ENCODE data around the gene GRID1.

GRID1 gene
- total RNA-seq: 0 to 0.27 reads per million in 2 donors

DNA sequence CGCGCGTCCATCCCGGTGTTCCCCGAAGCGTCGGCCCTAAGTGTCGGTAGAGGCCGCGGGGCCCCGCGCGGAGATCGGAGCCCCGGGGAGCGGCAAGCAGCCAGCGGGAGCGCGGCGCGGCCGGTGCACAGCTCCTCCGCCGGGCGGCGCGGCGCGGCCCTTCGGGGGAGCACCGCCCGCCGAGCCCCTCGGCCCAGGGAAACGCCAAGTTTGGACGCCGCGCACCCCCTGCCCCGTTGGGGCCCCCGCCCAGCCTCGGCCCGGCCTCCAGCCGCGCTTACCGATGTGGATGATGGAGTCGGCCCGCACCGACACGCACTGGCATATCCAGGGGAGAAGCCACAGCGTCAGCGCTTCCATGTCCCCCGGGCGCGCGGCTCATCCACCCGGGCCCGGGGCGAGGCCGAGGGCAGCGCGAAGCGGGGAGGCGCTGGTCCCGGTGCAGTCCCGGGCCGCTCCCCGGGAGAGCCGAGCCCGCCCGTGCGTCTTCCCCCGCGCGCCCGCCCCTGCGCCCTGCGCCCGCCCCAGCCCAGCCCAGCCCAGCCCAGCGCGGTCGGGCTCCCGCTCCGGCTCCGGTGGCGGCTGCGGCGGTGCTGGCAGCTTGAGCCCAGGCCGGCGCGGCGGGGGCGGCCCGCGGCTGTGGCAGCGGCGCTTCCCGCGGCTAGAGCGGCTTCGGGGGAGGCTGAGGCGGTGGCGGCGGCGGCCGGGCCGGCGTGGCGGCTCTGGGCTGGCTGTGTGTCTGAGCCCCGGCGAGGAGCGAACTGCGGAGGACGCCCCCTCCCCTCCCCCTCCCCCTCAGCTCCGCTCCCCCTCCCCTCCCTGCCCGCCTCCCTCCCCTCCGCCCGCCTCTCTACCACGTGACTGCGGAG is at the start of gene GRID1:
GRID1 (minus strand) TSS at position 763 of the 869 bp plus-strand sequence.
- no peak for DNase-seq

DNA sequence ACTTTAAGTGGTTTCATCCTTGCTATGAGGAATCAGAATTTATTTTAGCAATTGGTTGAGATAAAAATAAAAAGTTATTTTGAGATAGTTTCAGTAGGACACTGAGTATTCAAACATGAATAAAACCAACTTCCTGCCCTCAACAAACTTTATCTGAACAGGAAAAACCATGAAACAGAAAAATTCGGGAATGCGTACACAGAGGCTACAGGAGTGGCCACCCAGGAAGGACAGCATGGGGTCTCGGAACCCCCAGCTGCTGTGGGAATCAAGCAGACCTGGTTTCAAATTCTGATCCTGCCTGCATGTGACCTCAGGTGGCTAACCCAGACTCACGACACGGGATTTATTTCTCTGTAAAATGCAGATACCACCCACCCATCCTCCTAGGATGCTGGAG is 49.0 kb upstream of the GRID1 start:
- no peak for DNase-seq

DNA sequence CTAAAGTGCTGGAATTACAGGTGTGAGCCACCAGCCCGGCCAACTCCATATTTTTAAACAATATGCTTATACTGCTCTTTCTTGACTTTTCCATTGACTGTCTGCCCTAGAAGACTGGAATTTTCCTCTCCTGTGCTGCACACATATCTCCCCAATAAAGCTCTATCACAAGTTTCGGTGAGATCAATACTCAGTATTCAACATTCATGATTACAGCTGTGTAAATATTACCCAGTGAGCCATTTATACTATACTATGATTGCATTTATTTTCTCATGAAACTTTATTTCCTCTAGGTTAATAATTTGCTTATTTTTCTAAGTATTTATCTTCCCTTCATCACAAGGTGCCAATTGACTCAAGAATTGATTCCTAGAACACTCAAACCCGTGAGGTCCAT is 48.5 kb upstream of the GRID1 start:
- DNase-seq: no peak

DNA sequence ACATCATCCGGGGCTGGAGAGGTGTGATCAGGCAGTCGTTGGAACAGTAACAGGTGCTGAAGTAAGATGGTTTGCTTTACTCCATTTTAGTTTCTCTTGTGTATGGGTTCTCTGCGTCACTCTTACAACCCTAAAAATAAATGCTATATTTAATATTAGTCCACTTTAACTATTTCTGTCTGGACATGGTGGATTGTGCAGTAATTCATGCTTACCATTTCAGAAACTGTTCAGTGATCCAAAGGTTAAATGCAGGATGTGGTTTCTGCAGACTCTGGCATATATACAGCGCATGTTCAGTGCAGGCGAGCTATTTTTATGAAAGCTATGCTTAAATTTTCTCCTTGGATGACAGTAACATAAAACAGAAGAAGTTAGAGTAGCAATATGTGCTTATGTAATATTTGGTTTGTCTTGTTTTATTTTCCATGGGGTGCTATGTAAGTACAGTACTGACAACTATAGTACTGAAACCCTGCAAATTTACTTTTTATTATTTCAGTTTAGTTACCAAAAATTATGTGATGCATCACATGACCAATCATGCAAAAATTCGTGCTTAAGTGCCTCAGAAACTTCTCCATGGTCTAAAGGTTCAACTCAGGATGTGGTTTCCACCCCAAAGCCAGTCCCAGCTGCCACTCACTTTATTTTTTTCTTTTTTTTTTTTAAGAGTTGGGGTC is 46.6 kb upstream of the GRID1 start:
- DNase-seq: peak in 1 of 5 experiments; percentile 84

DNA sequence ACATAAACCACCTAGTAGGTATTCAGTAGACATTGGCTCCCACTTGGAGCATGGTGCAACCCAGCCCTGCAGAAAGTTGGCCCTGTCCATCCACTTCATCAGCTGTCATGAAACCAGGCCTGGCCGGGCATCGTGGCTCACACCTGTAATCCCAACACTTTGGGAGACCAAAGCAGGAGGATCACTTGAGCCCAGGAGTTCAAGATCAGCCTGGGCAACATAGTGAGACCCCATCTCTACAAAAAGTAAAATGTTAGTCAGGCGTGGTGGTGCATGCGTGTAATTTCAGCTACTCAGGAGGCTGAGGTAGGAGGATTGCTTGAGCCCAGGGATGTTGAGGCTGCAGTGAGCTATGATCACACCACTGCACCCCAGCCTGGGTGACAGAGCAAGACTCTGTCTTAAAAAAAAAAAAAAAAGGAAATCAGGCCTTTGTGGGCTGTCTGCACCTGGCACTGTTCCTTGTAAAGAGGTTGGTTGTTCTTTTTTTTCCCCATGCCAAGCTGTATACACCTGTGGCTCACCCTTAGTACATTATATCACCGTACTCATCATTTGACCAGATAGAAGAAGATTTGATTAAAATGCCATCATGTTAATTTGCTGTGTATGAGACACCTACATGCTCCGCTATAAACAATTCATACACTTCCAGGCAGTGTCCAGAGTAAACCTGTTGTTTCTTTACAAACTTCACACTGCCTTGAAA is 45.4 kb upstream of the GRID1 start:
- peak in 1 of 5 experiments; percentile 21 for DNase-seq

DNA sequence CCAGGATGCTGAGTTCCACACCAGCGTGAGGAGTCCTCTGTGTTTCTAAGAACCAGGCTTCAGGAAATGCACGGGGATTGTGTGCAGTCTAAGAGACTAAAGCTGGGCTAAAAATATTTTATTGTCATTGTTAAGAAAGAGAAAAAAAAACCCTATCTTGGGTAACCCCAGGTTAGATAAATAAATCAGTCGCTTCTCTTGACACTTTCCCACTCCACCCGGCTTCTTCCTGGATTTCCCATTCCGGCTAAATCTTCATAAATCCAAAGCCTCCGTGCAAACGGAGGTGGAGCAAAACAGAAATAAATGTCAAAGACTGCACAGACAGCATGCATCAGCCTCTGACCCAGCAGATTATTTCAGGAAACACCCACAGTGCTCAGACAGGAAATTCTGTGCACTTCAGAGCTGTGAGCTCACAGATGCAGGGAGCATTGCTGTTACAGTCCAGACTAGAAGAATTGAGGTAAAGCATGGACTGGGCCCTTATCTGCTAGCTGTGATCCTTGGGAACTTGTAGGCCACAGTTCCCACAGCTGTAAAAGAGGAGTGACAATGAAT is 44.8 kb upstream of the GRID1 start:
- peak in 1 of 5 experiments; percentile 77 for DNase-seq

DNA sequence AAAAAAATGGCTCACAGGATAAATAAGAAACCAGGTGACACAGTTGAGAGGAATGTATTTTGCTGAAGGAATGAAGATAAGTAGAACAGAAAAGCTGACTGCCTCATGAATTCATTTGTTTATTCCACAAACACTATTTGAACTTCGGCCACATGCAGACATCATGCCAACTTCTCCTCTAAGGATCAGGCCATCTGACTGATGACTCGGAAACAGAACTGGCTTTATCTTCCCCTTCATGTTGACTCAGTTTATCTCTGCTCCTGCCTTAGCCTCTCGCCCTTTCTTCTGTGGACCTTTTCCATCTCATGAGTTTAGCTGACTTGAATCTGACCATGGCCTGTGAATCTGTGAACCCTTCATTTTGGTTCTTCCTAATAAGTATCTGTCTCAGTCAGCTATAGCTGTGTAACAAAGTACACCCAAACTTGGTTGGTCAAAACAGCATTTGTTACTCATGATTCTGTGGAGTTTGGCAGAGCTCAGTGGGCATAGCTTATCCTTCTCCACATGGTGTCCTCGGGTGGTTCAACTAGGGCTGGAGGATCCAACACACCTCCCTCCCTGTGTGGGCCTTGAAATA is 44.0 kb upstream of the GRID1 start:
- DNase-seq: no peak

DNA sequence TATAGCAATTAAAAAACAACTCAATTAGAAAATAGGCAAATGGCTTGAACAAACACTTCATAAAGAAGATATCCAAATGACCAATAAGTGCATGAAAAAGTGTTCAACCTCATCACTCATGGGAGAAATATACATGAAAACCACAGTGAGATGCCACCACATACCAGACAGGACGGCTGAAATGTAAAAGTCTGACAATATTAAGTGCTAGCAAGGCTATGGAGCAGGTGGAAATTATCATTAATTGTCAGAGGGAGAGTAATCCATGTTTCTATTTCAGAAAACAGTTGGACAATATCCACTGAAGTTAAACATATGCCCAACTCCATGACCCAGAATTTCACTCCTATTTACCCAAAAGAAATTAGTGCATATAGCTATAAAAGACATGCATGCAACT is 42.6 kb upstream of the GRID1 start:
- DNase-seq: no peak

DNA sequence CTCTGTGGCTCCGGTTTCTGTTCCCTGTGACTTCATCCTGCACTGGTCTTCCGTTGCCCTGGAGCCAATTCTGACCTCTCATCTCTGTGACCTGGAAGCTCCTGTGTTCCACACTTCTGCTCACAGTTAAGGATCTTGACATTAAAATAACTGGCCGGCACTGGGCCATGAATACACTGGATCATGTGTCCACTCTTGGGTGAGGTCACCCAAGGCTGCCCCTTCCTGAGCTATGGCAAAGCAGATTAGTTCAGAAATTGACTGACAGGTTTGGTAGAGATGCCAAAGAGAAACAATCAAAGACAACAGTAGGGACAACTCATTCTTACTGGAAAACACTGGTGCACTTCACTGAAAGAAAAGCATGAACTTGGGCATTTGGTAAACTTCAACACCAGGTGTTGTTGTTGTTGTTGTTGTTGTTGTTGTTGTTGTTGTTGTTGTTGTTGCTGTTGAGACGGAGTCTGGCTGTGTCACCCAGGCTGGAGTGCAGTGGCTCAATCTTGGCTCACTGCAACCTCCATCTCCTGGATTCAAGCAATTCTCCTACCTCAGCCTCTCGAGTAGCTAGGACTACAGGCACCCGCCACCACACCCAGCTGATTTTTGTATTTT is 36.7 kb upstream of the GRID1 start:
- no peak for DNase-seq

DNA sequence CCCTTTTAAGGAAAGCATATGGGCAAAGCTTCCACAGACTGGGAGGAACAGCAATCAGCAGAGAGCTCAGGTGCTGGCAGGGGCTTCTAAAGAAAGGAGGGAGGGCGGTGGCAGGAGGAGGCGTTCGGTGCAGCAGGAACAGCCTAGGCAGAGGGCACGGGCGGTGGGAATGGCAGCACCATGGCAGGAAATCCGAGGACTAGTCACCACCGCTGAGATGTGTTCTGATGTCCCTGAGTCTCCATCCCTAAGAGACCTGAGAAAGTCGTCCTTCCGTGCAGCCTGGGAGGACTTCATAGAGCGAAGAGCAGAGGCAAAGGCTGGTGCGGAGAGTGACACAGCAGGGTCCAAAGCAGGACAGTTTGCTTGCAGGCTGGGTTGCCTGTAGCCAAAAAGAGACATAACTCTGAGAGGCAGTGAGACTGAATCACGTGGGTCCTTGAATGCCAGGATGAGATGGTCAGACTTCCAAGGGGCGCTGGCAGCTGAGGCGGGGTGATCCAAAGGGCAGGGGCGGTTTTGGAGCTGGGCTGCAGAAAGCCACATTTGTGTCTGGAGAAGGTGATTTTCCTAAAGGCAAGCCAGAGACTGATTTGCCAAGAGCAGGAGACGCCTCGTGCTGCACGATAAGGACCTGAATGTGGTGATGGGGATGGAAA is 35.8 kb upstream of the GRID1 start:
- no peak for DNase-seq

DNA sequence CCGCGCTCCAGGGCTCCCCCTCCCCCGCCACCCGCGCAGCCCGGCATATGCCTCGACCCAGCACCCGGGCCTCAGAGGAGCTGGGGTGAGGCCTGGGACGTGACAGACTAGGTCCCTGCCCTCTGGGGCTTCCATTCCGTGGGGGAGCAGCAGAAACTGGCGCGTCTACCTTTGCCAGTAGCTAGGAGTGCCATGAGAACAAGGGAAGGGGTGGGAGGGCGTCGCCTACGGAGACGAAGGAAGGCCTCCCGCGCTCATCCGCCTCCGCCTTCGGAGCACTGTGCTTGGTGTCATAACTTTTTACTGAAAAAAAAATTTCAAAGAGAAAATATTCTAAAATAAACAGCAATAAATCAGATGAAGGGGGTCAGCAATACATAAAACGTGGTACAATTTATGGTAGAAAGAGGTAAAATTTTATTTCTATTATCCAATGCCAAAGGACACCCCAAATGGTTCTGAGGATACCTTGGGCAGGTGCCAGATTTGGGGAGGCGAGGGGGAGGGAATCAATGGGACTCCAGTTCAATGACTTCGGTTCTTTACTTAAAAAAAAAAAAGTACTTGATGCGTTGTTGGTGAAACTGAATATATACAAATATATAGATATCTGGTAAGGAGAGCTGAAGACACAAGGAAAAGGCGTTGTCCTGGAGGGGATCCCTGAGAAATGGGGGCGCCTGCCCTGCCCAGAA is 35.1 kb upstream of the GRID1 start:
- DNase-seq: peak in 1 of 5 experiments; percentile 24

DNA sequence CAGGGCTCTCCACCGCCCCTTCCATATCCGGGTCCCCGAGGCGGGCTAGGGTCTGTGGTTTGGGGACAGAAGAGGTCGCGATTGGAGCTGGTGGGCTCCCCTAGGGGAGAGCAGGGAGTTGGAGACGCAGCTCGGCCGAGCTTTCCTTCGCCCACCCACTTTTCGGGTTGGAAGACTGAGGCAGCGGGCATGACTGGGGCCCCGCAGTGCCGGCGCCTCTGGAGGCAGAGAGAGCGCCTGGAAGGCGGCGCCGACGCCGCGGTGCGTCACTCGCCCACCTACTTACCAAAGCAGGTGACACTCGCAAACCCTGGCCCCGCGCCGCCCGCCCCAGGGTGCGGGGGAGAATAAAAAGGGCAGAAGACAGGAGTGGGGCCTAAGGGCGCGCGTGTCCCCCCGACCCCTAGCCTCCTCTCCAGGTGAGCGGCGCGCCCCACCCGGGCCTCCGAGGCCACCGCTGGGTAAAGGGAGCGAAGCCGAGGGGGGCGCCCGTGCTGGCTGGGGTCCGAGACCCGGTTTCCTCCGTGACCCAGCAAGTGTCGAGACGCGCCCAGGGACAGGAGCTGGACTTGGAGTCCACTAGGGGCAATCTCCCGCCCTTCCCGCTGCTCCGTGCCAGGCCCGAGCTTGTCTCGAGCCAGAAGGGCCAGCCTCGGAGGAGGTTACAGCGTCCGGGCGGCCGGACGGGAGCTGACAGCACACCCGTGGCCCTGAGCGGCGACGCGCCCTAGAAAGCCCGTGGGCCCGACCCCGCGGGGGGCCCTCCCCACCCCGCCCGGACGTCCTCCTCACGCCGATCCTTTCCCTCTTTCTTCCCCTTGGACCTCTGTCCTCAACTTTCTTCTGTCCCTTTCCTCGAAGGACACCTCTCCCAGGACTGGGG is 34.4 kb upstream of the GRID1 start:
- peak; percentile 48 to 73 (median 70) for DNase-seq

DNA sequence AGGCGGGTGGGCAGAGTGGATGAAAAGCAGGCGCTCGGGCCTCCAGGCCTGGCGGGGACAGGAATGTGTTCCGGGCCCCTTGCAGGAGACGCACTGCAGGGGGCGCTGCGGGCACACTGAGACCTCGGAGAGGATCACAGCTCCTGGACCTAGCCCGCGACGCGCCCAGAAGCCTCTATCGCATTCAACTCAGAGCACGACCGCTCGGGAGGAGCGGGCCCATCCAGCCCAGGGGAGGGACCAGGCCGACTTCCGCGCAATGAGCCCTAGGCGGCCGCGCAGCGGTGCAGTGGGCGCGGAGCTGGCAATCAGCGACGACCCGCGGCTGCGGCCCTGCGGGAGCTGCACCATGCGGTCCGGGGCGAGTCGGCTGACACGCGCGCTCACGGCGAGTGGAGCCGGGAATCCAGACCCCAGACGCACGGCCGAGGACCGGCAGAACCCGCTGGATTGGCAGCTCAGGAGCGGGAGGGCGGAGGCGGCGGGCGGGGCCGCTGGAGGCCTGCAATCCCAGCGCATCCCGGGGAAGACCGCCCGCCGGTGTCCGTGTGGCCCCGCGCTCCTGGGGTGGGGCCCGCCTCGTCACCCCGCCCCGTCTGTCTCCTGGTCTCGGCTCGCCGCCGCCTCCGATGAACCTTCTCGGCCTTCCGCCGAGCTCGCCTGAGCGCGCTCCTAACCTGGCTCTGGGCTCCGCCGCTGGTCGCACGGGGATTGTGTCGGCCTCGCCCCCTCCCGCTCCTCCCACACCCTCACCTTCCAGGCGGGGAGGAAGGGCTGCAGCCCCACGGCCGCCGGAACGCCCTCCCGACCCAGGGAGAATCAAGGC is 33.5 kb upstream of the GRID1 start:
- peak; percentile 78 to 95 (median 88) for DNase-seq

DNA sequence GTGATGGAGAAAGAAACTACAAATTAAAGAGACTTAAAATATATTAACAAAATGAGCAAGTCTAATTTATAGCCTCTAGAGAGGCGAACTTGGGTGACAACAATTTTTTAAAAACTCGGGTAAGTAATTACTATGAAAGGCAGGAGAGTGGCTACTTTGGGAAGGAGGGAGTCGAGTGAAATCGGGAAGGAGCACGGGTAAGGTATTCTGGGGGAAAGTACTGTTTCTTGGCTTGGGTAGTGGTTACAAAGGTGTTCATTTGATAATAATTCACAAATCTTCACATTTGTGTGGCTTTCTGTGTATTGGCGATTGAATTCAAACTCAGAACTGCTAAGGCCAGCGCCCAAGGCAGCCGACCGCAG is 32.9 kb upstream of the GRID1 start:
- DNase-seq: no peak

DNA sequence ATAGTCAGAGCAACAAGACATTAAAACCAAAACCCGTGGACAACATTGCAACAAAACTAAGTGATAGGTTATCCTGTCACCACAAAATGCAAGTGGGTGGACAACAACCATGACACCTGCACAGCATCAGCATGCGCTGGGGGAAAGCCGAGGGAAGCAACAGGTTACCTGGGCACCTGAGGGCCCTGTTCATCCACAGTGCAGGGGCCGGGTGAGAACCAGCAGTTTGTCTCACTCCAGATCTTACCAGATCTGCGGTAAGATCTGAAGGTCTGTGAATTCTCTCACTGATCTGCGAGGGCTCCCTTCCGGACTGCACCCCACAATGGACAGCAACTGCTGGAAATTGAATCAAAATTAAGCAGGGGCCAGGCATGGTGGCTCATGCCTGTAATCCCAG is 30.5 kb upstream of the GRID1 start:
- DNase-seq: no peak

DNA sequence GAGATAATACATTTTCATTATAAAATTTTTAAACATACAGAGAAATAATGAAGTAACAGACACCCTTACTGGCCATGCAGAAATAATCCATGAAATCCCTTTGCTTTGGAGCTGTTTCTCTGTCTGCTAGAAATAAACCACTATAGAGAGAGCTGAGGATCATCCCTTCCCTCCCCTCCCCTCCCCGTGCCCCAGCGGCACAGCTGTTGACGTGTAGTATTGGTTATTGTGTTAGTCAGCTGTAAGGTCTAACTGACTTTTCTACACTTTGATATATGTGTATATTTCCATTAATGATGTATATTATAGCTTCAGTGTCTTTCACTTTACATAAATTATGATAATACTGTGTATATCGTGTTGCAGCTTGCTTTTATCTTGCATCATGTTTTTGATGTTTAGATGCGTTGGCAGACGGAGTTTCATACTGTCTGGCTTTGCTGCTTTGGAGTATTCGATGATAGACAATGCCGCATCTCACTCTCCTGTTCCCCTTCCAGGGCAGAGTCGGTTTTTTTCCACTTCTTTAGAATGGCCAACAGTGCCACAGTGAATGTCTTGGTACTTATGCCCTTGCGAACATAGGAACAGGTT is 27.4 kb upstream of the GRID1 start:
- no peak for DNase-seq

DNA sequence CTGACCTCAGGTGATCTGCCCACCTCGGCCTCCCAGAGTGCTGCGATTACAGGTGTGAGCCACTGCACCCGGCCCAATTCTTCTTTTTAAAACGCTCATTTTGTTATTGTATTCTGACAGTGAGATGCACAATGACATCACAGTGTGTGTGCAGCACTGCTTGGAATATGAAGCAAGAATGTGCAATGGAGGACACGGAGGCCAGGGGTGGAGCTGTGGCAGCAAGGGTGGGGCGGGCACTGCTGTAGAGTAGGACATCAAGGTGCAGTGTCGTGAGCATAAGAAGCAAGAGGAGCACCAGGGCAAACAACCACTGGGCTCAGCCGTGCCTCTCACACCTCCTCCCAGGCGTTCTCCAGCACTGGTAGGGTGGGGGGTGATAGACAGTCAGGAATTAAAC is 26.8 kb upstream of the GRID1 start:
- no peak for DNase-seq

DNA sequence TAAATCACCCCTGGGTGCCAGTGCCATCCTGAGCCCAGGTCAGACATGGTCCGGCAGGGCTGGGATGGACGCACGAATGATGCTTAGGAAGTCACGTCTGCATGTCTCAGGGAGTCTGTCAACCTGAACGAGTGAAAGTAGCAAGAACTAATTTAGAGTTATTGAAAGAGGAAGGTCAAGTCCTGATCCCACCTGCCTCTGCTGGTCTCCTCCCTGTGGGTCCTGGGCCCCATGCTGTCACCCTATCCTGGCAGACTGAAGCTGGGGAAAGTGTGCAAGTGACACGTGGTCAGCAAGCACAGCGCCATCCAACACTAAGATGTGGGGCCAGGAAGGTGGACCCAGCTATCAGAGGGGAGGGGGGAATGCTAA is 26.1 kb upstream of the GRID1 start:
- no peak for DNase-seq

Measured in T-helper 2 cell (primary cell).